HCT116 (cell line): ENCODE measurements around the gene VASH2. TPM values are rescaled to one million over a fixed set of nuclear protein-coding genes. Genes with fewer than 3 reads are reported as not detected.

Experiments
- ATAC-seq: fragments of 200-7000 bp; cut with Tn5 transposase; 2 replicates; pipeline ENCODE4 v1.9.1; 2020; ENCODE audit warnings: mild to moderate bottlenecking, moderate library complexity
- BruUV-seq: library from RNA; stranded (reverse); fragments of 400-500 nt; replicated peaks from 2 replicates; lab custom pipeline; 2021; lab: Mats Ljungman, UMichigan
- CTCF ChIA-PET: fragments of 300-600 bp; sonication (Branson Sonifier 250); formaldehyde crosslinking; loops from one replicate; lab custom pipeline; 2021; ENCODE audit warnings: antibody characterized with exemption; lab: Charles Lee
- POLR2A ChIA-PET: fragments of 300-600, 350-600 bp; sonication (Branson Sonifier 250); formaldehyde crosslinking; loops from one replicate; lab custom pipeline; 2021; ENCODE audit warnings: antibody characterized with exemption; lab: Charles Lee
- RAD21 ChIA-PET, 2 experiments: fragments of 300-600 bp; sonication (Branson Sonifier 250); formaldehyde crosslinking; loops; one replicate each; lab custom pipeline; 2023; ENCODE audit warnings: low total read pairs in 2 of 2; ENCODE audit not compliant: uncharacterized antibody in 2 of 2, unreplicated experiment in 2 of 2, low non-redundant PET in 1 of 2; lab: Charles Lee
- DNase-seq: peaks from one replicate; pipeline ENCODE4 v3.0.0-alpha.2; 2010; ENCODE audit warnings: low read depth, low spot score
- H2AFZ ChIP-seq: fragments of 200-600 bp; shearing (Covaris generic), sonication (generic); 2 replicates; pipeline ENCODE4 v1.6.1; 2017; ENCODE audit warnings: low read depth, mixed run types, mixed read lengths, antibody characterized with exemption, low read length; ENCODE audit not compliant: poor library complexity, severe bottlenecking
- H3K27ac ChIP-seq: 2 replicates; pipeline ENCODE4 v1.5.1; 2012; ENCODE audit warnings: low read depth, low read length
- H3K27me3 ChIP-seq: fragments of 200-600 bp; sonication (generic); 2 replicates; pipeline ENCODE4 v1.6.1; 2016; ENCODE audit warnings: mixed run types, low read length, mixed read lengths; ENCODE audit not compliant: insufficient read depth
- H3K36me3 ChIP-seq, 2 experiments: fragments of 200-500 bp in 1 of 2; fragments of 200-600 bp in 1 of 2; sonication (Bioruptor generic) in 1 of 2; sonication (generic) in 1 of 2; 2 replicates each; pipeline versions ENCODE4 v1.5.1 to v1.6.1; 2014 to 2016; ENCODE audit warnings: low read length in 2 of 2, inconsistent platforms in 1 of 2, mixed read lengths in 1 of 2, mixed run types in 1 of 2; ENCODE audit not compliant: insufficient read depth in 2 of 2, control insufficient read depth in 1 of 2
- H3K4me1 ChIP-seq, 2 experiments: fragments of 200-600 bp in 1 of 2; sonication (generic) in 1 of 2; 2 replicates each; pipeline versions ENCODE4 v1.5.1 to v1.6.1; 2012 to 2017; ENCODE audit warnings: low read length in 2 of 2, inconsistent platforms in 1 of 2, mild to moderate bottlenecking in 1 of 2, mixed read lengths in 1 of 2, mixed run types in 1 of 2, moderate library complexity in 1 of 2; ENCODE audit not compliant: insufficient read depth in 2 of 2, control insufficient read depth in 1 of 2
- H3K4me2 ChIP-seq: fragments of 200-600 bp; sonication (generic); 2 replicates; pipeline ENCODE4 v1.6.1; 2017; ENCODE audit warnings: mixed run types, low read length, mixed read lengths
- H3K4me3 ChIP-seq, 2 experiments: fragments of 200-600 bp in 1 of 2; sonication (generic) in 1 of 2; replicated peaks in 1 of 2; 2 replicates each; pipeline ENCODE4 v1.5.1; 2011 to 2016; ENCODE audit warnings: low read length in 2 of 2, control low read depth in 1 of 2, low read depth in 1 of 2, mild to moderate bottlenecking in 1 of 2, mixed read lengths in 1 of 2, mixed run types in 1 of 2
- H3K79me2 ChIP-seq: fragments of 200-600 bp; sonication (generic); 2 replicates; pipeline ENCODE4 v1.6.1; 2017; ENCODE audit warnings: mild to moderate bottlenecking, mixed run types, low read length, moderate library complexity, mixed read lengths; ENCODE audit not compliant: insufficient read depth
- H3K9ac ChIP-seq: fragments of 200-600 bp; sonication (generic); 2 replicates; pipeline ENCODE4 v1.6.1; 2016; ENCODE audit warnings: low read length, mixed read lengths
- H3K9me2 ChIP-seq: fragments of 200-600 bp; sonication (generic), shearing (Covaris generic); 2 replicates; pipeline ENCODE4 v1.6.1; 2017; ENCODE audit warnings: mixed run types, mild to moderate bottlenecking, moderate library complexity; ENCODE audit not compliant: insufficient read depth
- H3K9me3 ChIP-seq, 2 experiments: fragments of 200-500 bp in 1 of 2; fragments of 200-600 bp in 1 of 2; sonication (Bioruptor generic) in 1 of 2; sonication (generic) in 1 of 2; 2 replicates each; pipeline ENCODE4 v1.6.1; 2014 to 2017; ENCODE audit warnings: low read length in 2 of 2, mixed read lengths in 2 of 2, inconsistent platforms in 1 of 2, low read depth in 1 of 2, mild to moderate bottlenecking in 1 of 2, mixed run types in 1 of 2, moderate library complexity in 1 of 2; ENCODE audit not compliant: control insufficient read depth in 1 of 2, insufficient read depth in 1 of 2
- H4K20me1 ChIP-seq: fragments of 200-600 bp; sonication (generic), shearing (Covaris generic); 2 replicates; pipeline ENCODE4 v1.6.1; 2017; ENCODE audit warnings: mixed run types, mild to moderate bottlenecking, moderate library complexity; ENCODE audit not compliant: insufficient read depth
- ATF3 ChIP-seq: IDR thresholded peaks from 2 replicates; pipeline ENCODE4 v1.6.1; 2012
- CBX3 ChIP-seq: IDR thresholded peaks from 2 replicates; pipeline ENCODE4 v1.6.1; 2012; ENCODE audit warnings: low read depth
- CTCF ChIP-seq, 3 experiments: fragments of 200-600 bp in 1 of 3; sonication (generic) in 1 of 3; IDR thresholded peaks in 2 of 3; conservative IDR thresholded peaks in 1 of 3; 2 replicates each; pipeline ENCODE4 v1.5.1; 2012 to 2017; ENCODE audit warnings: low read depth in 2 of 3, low read length in 2 of 3, antibody characterized with exemption in 1 of 3, borderline replicate concordance in 1 of 3, control low read depth in 1 of 3, mild to moderate bottlenecking in 1 of 3, mixed read lengths in 1 of 3, mixed run types in 1 of 3, moderate library complexity in 1 of 3; ENCODE audit not compliant: insufficient read depth in 1 of 3
- ELF1 ChIP-seq: IDR thresholded peaks from 2 replicates; pipeline ENCODE4 v1.6.1; 2012; ENCODE audit warnings: low read depth, borderline replicate concordance
- EZH2 ChIP-seq: fragments of 200-600 bp; sonication (generic); IDR thresholded peaks from 2 replicates; pipeline ENCODE4 v1.6.1; 2017; ENCODE audit warnings: antibody characterized with exemption, mixed run types
- EZH2phosphoT487 ChIP-seq: fragments of 200-600 bp; IDR thresholded peaks from 2 replicates; pipeline ENCODE4 v1.6.1; 2018; ENCODE audit warnings: antibody characterized with exemption, borderline replicate concordance
- FOSL1 ChIP-seq: IDR thresholded peaks from 2 replicates; pipeline ENCODE4 v1.6.1; 2012; ENCODE audit warnings: low read depth
- MAX ChIP-seq: IDR thresholded peaks from 2 replicates; pipeline ENCODE4 v1.6.1; 2012
- RAD21 ChIP-seq: IDR thresholded peaks from 2 replicates; pipeline ENCODE4 v1.6.1; 2012; ENCODE audit warnings: low read depth, mild to moderate bottlenecking
- REST ChIP-seq: IDR thresholded peaks from 2 replicates; pipeline ENCODE4 v1.6.1; 2012; ENCODE audit warnings: low read depth
- SIN3A ChIP-seq: IDR thresholded peaks from 2 replicates; pipeline ENCODE4 v1.6.1; 2012; ENCODE audit warnings: low read depth
- SP1 ChIP-seq: IDR thresholded peaks from 2 replicates; pipeline ENCODE4 v1.6.1; 2012; ENCODE audit warnings: low read depth
- SRF ChIP-seq: IDR thresholded peaks from 2 replicates; pipeline ENCODE4 v1.6.1; 2012; ENCODE audit warnings: low read depth
- TCF7L2 ChIP-seq: IDR thresholded peaks from 2 replicates; pipeline ENCODE4 v1.7.0; 2011; ENCODE audit warnings: borderline replicate concordance, inconsistent platforms; ENCODE audit not compliant: insufficient read depth, insufficient read length; ENCODE audit errors: extremely low read depth
- YY1 ChIP-seq: IDR thresholded peaks from 2 replicates; pipeline ENCODE4 v1.6.1; 2011; ENCODE audit warnings: low read length, low read depth, moderate library complexity, mild to moderate bottlenecking; ENCODE audit not compliant: insufficient replicate concordance; ENCODE audit errors: extremely low read depth
- ZBTB33 ChIP-seq: IDR thresholded peaks from 2 replicates; pipeline ENCODE4 v1.6.1; 2011; ENCODE audit warnings: mild to moderate bottlenecking, low read length, moderate library complexity; ENCODE audit not compliant: insufficient replicate concordance; ENCODE audit errors: extremely low read depth
- ZFX ChIP-seq: fragments of 450-650 bp; IDR thresholded peaks from 2 replicates; pipeline ENCODE4 v1.6.1; 2017
- ZNF274 ChIP-seq: fragments of 200-500 bp; sonication (Bioruptor generic); IDR thresholded peaks from 2 replicates; pipeline ENCODE4 v1.6.1; 2014; ENCODE audit warnings: mild to moderate bottlenecking, low read depth, low read length, inconsistent platforms
- intact Hi-C: fragments of 100-400 bp; cut with micrococcal nuclease; formaldehyde crosslinking; loops from 2 replicates; pipeline ENCODE4 v1.10.0; 2022
- total RNA-seq: library from RNA; stranded (reverse); gene quantifications from one replicate; pipeline ENCODE4 v1.2.1, GENCODE V29; 2021; ENCODE audit not compliant: unreplicated experiment

Gene VASH2
- total RNA-seq, 1 experiment from 2014 or later, result 5.7 TPM

- no TSS peak for BruUV-seq
These were observed 29.2 kb downstream of the VASH2 start for GRCh38 chr1:212979340-212980122.

More at GRCh38 chr1:212979340-212980122, 29.2 kb downstream of the VASH2 start:
- no peaks in the 10 kb centered on the region for H3K9me3 ChIP-seq
- no peaks in the 10 kb centered on the region for H3K27me3 ChIP-seq
- RAD21 ChIA-PET, result no interaction called here
- H3K4me3 ChIP-seq, result no peak overlapping the region
- no peak overlapping the region for H3K27ac ChIP-seq
- H3K4me2 ChIP-seq, result no peak overlapping the region
- intact Hi-C loops, result no loop called here
- H3K9ac ChIP-seq, result no peak overlapping the region
- CTCF ChIA-PET, result no interaction called here
- H2AFZ ChIP-seq, result no peak overlapping the region
- no peaks in the 10 kb centered on the region for H3K4me1 ChIP-seq
- H3K79me2 ChIP-seq, result no peaks in the 10 kb centered on the region
- POLR2A ChIA-PET, result no interaction called here
- no peak for DNase-seq
- TF ChIP-seq FOSL1 (no peak), SIN3A (no peak), ZFX (no peak), SRF (no peak), REST (no peak), MAX (no peak), ZBTB33 (no peak), EZH2phosphoT487 (no peak), CTCF (IDR thresholded peaks at IDR 0.05 in 2 of 3, conservative IDR thresholded peaks at IDR 0.05 in 1 of 3; ENCODE audit: borderline replicate concordance in 1 of 3, insufficient read depth in 1 of 3, low read depth in 2 of 3, low read length in 2 of 3) (no peak), TCF7L2 (no peak), YY1 (no peak), ELF1 (no peak), ZNF274 (no peak), EZH2 (no peak), RAD21 (no peak), ATF3 (no peak), CBX3 (no peak), SP1 (no peak)
- H4K20me1 ChIP-seq, result no peaks in the 10 kb centered on the region
- ATAC-seq, result no peak
- H3K9me2 ChIP-seq, result no peaks in the 10 kb centered on the region
- no peaks in the 10 kb centered on the region; a peak in 1 of 4 replicates for H3K36me3 ChIP-seq
